OCI-LY1 (cell line): ENCODE measurements around the gene ULK3.

Experiments used
- H2AFZ ChIP-seq: fragments of 200-600 bp; sonication (generic), shearing (Covaris generic); 2 replicates; pipeline ENCODE4 v1.6.0; 2014; ENCODE audit warnings: antibody characterized with exemption, mild to moderate bottlenecking, low read length
- H3F3A ChIP-seq: fragments of 200-600 bp; sonication (generic), shearing (Covaris generic); 2 replicates; pipeline ENCODE4 v1.6.0; 2014; ENCODE audit warnings: mild to moderate bottlenecking, antibody characterized with exemption, low read length, moderate library complexity; ENCODE audit not compliant: insufficient read depth
- H3K27ac ChIP-seq: fragments of 200-600 bp; sonication (generic); 2 replicates; pipeline ENCODE4 v1.5.1; 2014; ENCODE audit warnings: low read length, mixed run types, mild to moderate bottlenecking, low read depth; ENCODE audit not compliant: poor library complexity, severe bottlenecking
- H3K27me3 ChIP-seq: fragments of 200-600 bp; sonication (generic); 2 replicates; pipeline ENCODE4 v1.6.0; 2014; ENCODE audit warnings: antibody characterized with exemption, mild to moderate bottlenecking, low read length, moderate library complexity; ENCODE audit not compliant: insufficient read depth
- H3K36me3 ChIP-seq: fragments of 200-600 bp; sonication (generic); 2 replicates; pipeline ENCODE4 v1.6.1; 2014; ENCODE audit warnings: mild to moderate bottlenecking, antibody characterized with exemption, low read length, moderate library complexity, mixed read lengths; ENCODE audit not compliant: insufficient read depth
- H3K4me1 ChIP-seq: fragments of 200-600 bp; sonication (generic); 2 replicates; pipeline ENCODE4 v1.5.1; 2014; ENCODE audit warnings: mild to moderate bottlenecking, low read length, moderate library complexity; ENCODE audit not compliant: insufficient read depth, severe bottlenecking
- H3K4me2 ChIP-seq: fragments of 200-600 bp; sonication (generic), shearing (Covaris generic); 2 replicates; pipeline ENCODE4 v1.6.1; 2014; ENCODE audit warnings: low read length
- H3K4me3 ChIP-seq: fragments of 200-600 bp; sonication (generic); 2 replicates; pipeline ENCODE4 v1.5.1; 2014; ENCODE audit warnings: low read length, low read depth, mild to moderate bottlenecking, mixed read lengths; ENCODE audit not compliant: poor library complexity, severe bottlenecking
- H3K79me2 ChIP-seq: fragments of 200-600 bp; shearing (Covaris generic); 2 replicates; pipeline ENCODE4 v1.6.1; 2016; ENCODE audit warnings: mixed run types, low read length, mixed read lengths; ENCODE audit not compliant: insufficient read depth
- H3K9ac ChIP-seq: fragments of 200-600 bp; sonication (generic), shearing (Covaris generic); 2 replicates; pipeline ENCODE4 v1.6.1; 2014; ENCODE audit warnings: mild to moderate bottlenecking, low read length, mixed read lengths
- H3K9me2 ChIP-seq: fragments of 200-600 bp; sonication (generic), shearing (Covaris generic); 2 replicates; pipeline ENCODE4 v1.6.1; 2014; ENCODE audit warnings: low read depth, mild to moderate bottlenecking, low read length, mixed read lengths
- H3K9me3 ChIP-seq: fragments of 200-600 bp; shearing (Covaris generic); 2 replicates; pipeline ENCODE4 v1.6.1; 2014; ENCODE audit warnings: low read length, mixed read lengths
- H4K20me1 ChIP-seq: fragments of 200-600 bp; sonication (generic), shearing (Covaris generic); 2 replicates; pipeline ENCODE4 v1.6.0; 2016; ENCODE audit warnings: mild to moderate bottlenecking, low read length; ENCODE audit not compliant: insufficient read depth
- EZH2 ChIP-seq: fragments of 200-600 bp; sonication (generic), shearing (Covaris generic); IDR thresholded peaks from 2 replicates; pipeline ENCODE4 v1.8.0; 2017; ENCODE audit warnings: borderline replicate concordance, mixed run types, mild to moderate bottlenecking, antibody characterized with exemption, low read length, moderate library complexity, mixed read lengths
- TF ChIP-seq, protein P1 (sequence below): fragments of 200-600 bp; sonication (generic), shearing (Covaris generic); IDR thresholded peaks from 2 replicates; pipeline ENCODE4 v1.5.1; 2017; ENCODE audit warnings: mild to moderate bottlenecking, antibody characterized with exemption, low read length, moderate library complexity, mixed read lengths

The ULK3 gene

DNA sequence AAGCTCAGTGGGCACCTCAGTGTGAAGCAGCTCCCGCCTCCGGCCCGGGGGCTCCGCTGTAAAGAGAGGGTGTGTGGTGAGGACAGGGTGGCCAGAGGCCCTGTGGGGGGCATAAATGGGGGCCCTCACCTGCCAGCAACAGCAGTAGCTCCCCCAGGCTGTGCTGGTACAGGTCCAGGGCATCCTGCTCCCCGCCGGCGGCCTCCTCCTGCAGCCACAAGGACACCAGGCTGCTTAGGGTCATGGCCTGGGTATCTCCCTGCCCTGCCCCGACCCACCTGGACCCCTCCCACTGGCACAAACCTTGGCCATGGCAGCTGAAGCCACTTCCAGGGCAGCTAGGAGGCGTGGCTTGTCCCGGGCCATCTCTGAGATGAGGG, 4.8 kb downstream of the ULK3 start:
- Histone ChIP-seq H3K4me2 (no peak overlapping the region), H3K27ac (no peak overlapping the region), H3F3A (no peaks in the 10 kb centered on the region), H3K79me2 (no peaks in the 10 kb centered on the region), H2AFZ (no peak overlapping the region), H3K9me2 (no peaks in the 10 kb centered on the region), H3K9me3 (no peaks in the 10 kb centered on the region), H3K36me3 (peaks cover 20% of the 10 kb centered on the region; the same call in 1 of the 2 replicates), H3K27me3 (no peaks in the 10 kb centered on the region), H3K9ac (no peak overlapping the region), H3K4me3 (no peak overlapping the region), H3K4me1 (peaks cover 26% of the 10 kb centered on the region), H4K20me1 (no peaks in the 10 kb centered on the region)
- TF ChIP-seq, protein P1, sequence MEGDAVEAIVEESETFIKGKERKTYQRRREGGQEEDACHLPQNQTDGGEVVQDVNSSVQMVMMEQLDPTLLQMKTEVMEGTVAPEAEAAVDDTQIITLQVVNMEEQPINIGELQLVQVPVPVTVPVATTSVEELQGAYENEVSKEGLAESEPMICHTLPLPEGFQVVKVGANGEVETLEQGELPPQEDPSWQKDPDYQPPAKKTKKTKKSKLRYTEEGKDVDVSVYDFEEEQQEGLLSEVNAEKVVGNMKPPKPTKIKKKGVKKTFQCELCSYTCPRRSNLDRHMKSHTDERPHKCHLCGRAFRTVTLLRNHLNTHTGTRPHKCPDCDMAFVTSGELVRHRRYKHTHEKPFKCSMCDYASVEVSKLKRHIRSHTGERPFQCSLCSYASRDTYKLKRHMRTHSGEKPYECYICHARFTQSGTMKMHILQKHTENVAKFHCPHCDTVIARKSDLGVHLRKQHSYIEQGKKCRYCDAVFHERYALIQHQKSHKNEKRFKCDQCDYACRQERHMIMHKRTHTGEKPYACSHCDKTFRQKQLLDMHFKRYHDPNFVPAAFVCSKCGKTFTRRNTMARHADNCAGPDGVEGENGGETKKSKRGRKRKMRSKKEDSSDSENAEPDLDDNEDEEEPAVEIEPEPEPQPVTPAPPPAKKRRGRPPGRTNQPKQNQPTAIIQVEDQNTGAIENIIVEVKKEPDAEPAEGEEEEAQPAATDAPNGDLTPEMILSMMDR = no peak
- no peak for TF ChIP-seq EZH2

DNA sequence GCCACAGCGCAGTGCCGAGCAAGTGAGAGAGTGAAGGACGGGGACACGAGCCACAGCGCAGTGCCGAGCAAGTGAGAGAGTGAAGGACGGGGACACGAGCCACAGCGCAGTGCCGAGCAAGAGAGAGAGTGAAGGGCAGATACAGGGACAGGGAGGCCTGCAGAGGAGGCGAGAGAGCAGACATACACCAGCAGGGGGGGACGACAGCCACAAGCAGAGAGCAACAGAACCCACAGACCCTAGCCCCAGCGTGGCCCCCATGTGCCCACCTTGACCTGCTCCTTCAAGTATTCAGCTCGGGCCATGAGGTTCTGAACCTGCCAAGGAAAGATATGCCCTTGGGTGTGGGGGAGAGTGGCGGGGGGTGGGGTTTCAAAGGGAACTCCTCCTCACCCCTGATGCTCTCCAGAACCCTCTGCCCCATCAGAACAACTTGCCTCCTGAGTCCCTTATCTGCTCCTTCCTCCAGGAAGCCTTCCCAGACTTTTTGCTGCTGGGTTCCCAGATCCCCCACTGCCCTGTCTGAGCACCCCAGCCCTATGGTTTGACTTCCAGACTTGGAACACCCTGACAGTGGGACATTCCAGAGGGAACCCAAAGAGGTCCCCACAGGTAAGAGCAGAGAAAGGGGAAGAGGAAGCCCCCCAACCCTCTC, 5.3 kb downstream of the ULK3 start:
- Histone ChIP-seq H3K27me3 (no peaks in the 10 kb centered on the region), H3K4me2 (no peak overlapping the region), H3F3A (no peaks in the 10 kb centered on the region), H3K36me3 (peaks cover 20% of the 10 kb centered on the region; the same call in 1 of the 2 replicates), H3K79me2 (no peaks in the 10 kb centered on the region), H4K20me1 (no peaks in the 10 kb centered on the region), H3K4me3 (no peak overlapping the region), H3K9me2 (no peaks in the 10 kb centered on the region), H3K9ac (no peak overlapping the region), H3K27ac (no peak overlapping the region), H3K4me1 (peaks cover 25% of the 10 kb centered on the region), H2AFZ (no peak overlapping the region), H3K9me3 (no peaks in the 10 kb centered on the region)
- TF ChIP-seq, protein P1 = no peak
- no peak for TF ChIP-seq EZH2

DNA sequence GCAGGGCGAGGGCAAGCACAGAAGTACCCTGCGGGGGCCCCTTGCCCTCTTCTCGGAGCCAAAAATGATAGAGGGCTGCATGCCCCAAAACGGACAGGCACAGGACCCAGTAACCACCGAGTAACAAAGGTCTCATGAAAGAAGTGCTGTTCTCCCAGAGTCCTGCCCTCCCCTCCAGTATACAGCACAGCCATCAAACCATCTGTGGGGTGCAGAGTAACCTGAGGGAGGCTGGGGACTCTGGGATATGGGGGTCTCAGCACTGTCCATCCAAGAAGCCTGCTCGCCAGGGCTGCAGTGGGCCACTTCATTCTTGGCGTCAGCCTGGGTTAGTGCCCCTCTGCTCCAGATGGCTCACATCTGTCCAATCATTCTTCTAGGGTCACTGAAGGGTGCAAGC, 6.1 kb downstream of the ULK3 start:
- Histone ChIP-seq H3F3A (no peaks in the 10 kb centered on the region), H3K27me3 (no peaks in the 10 kb centered on the region), H4K20me1 (no peaks in the 10 kb centered on the region), H3K79me2 (no peaks in the 10 kb centered on the region), H2AFZ (no peak overlapping the region), H3K9me3 (no peaks in the 10 kb centered on the region), H3K9ac (no peak overlapping the region), H3K9me2 (no peaks in the 10 kb centered on the region), H3K4me2 (no peak overlapping the region), H3K27ac (no peak overlapping the region), H3K4me3 (no peak overlapping the region), H3K4me1 (peaks cover 20% of the 10 kb centered on the region), H3K36me3 (peaks cover 20% of the 10 kb centered on the region; the same call in 1 of the 2 replicates)
- TF ChIP-seq, protein P1 = no peak
- no peak for TF ChIP-seq EZH2
